NCI-H1092 treated with DMSO at 0.1 percent for 48 hours (cell line): ENCODE data around the gene NMUR1.
A peak's percentile ranks its signal among the peaks of the same experiment; 100 is the strongest.

Source experiments
- DNase-seq: peaks from one replicate; lab custom pipeline; 2025; lab: John Stamatoyannopoulos, UW

The NMUR1 gene

GRCh38 chr2:231483398-231484329, 46.6 kb downstream of the NMUR1 start:
- DNase-seq = no peak

- peak; percentile 44 for DNase-seq
Measured at GRCh38 chr2:231482806-231483391, 47.3 kb downstream of the NMUR1 start.

GRCh38 chr2:231480781-231481180, 49.5 kb downstream of the NMUR1 start:
- DNase-seq = no peak

GRCh38 chr2:231479455-231479854, 50.8 kb downstream of the NMUR1 start:
- DNase-seq = no peak

- DNase-seq = no peak
Measured at GRCh38 chr2:231476920-231477319, 53.3 kb downstream of the NMUR1 start.

- DNase-seq = no peak
Measured at GRCh38 chr2:231475965-231476364, 54.3 kb downstream of the NMUR1 start.
